HepG2 (cell line): ENCODE results near the gene NELL1. TPM values are rescaled to one million over a fixed set of nuclear protein-coding genes. Genes with fewer than 3 reads are reported as not detected.

Experiments used
- ATAC-seq: fragments of 200-7000 bp; cut with Tn5 transposase; 3 replicates; pipeline ENCODE4 v1.9.1; 2020; ENCODE audit warnings: mild to moderate bottlenecking, moderate library complexity
- BruUV-seq: library from RNA; stranded (reverse); fragments of 400-500 nt; replicated peaks from 2 replicates; lab custom pipeline; 2021; lab: Mats Ljungman, UMichigan
- CTCF ChIA-PET: fragments of 300-600 bp; formaldehyde crosslinking; extraction: SDS; loops from one replicate; lab custom pipeline; 2021; ENCODE audit warnings: low total read pairs, inconsistent platforms, low intra/inter-chr PET ratio; lab: Yijun Ruan, JAX
- POLR2A ChIA-PET: fragments of 350-600 bp; sonication (Branson Sonifier 250); formaldehyde crosslinking; loops from one replicate; lab custom pipeline; 2020; ENCODE audit warnings: antibody characterized with exemption, inconsistent platforms; lab: Yijun Ruan, JAX
- DNase-seq: peaks from one replicate; pipeline ENCODE4 v3.0.0-alpha.2; 2015; ENCODE audit warnings: low spot score
- FAIRE-seq: peaks from 3 replicates; lab custom pipeline; 2011; peaks lifted over from hg19 to GRCh38; lab: Jason Lieb, UNC
- H2AFZ ChIP-seq: one replicate; pipeline ENCODE4 v1.6.1; 2011; ENCODE audit warnings: low read length, inconsistent platforms
- H3K27ac ChIP-seq: fragments of 300-600 bp; 3 replicates; pipeline ENCODE4 v1.8.0; 2011; ENCODE audit warnings: mixed run types, mild to moderate bottlenecking, mixed read lengths, low read length, inconsistent platforms; ENCODE audit not compliant: insufficient read depth; ENCODE audit errors: extremely low read length
- H3K27me3 ChIP-seq, 2 experiments: fragments of 200-600 bp in 1 of 2; 2 replicates in 1 of 2; 3 replicates in 1 of 2; pipeline versions ENCODE4 v1.6.0 to v1.8.0; 2011; ENCODE audit warnings: low read length in 2 of 2, mild to moderate bottlenecking in 2 of 2, moderate library complexity in 2 of 2, inconsistent platforms in 1 of 2; ENCODE audit not compliant: insufficient read depth in 2 of 2, control insufficient read depth in 1 of 2
- H3K36me3 ChIP-seq, 2 experiments: fragments of 200-600 bp in 1 of 2; replicated peaks in 1 of 2; 2 replicates in 1 of 2; 3 replicates in 1 of 2; pipeline versions ENCODE4 v1.5.1 to v1.8.0; 2011; ENCODE audit warnings: low read length in 2 of 2, inconsistent platforms in 1 of 2; ENCODE audit not compliant: insufficient read depth in 2 of 2, control insufficient read depth in 1 of 2
- H3K4me1 ChIP-seq: 2 replicates; pipeline ENCODE4 v1.5.1; 2012; ENCODE audit warnings: low read length, inconsistent platforms; ENCODE audit not compliant: insufficient read depth
- H3K4me2 ChIP-seq: 2 replicates; pipeline ENCODE4 v1.6.0; 2011; ENCODE audit warnings: low read depth, low read length, inconsistent platforms
- H3K4me3 ChIP-seq, 3 experiments: fragments of 200-600 bp in 1 of 3; sonication (generic), shearing (Covaris generic) in 1 of 3; replicated peaks in 1 of 3; 2 replicates each; pipeline ENCODE4 v1.5.1; 2011 to 2016; ENCODE audit warnings: low read length in 3 of 3, inconsistent platforms in 2 of 3, low read depth in 2 of 3, mild to moderate bottlenecking in 2 of 3, control low read depth in 1 of 3, mixed read lengths in 1 of 3; ENCODE audit not compliant: insufficient read depth in 1 of 3
- H3K79me2 ChIP-seq: one replicate; pipeline ENCODE4 v1.6.1; 2011; ENCODE audit warnings: low read length, inconsistent platforms; ENCODE audit not compliant: insufficient read depth
- H3K9ac ChIP-seq: 2 replicates; pipeline ENCODE4 v1.6.0; 2011; ENCODE audit warnings: mild to moderate bottlenecking, low read depth, low read length, inconsistent platforms; ENCODE audit not compliant: insufficient read depth
- H3K9me3 ChIP-seq: 2 replicates; pipeline ENCODE4 v1.5.1; 2012; ENCODE audit warnings: mild to moderate bottlenecking, low read length
- H4K20me1 ChIP-seq: 2 replicates; pipeline ENCODE4 v1.6.0; 2011; ENCODE audit warnings: inconsistent platforms, mild to moderate bottlenecking, low read length, moderate library complexity; ENCODE audit not compliant: insufficient read depth
- ARID2 ChIP-seq: sonication (generic); formaldehyde crosslinking; IDR thresholded peaks from 2 replicates; pipeline ENCODE4 v1.8.1; 2022; ENCODE audit warnings: mild to moderate bottlenecking, missing genetic modification reagents, borderline replicate concordance
- BORCS8-MEF2B ChIP-seq: sonication (generic); formaldehyde crosslinking; IDR thresholded peaks from 2 replicates; pipeline ENCODE4 v1.8.0; 2022; ENCODE audit warnings: mild to moderate bottlenecking, missing genetic modification reagents
- EHMT2 ChIP-seq: fragments of 200-600 bp; sonication (generic); IDR thresholded peaks from 2 replicates; pipeline ENCODE4 v1.7.0; 2017; ENCODE audit warnings: antibody characterized with exemption, low read depth, low read length, borderline replicate concordance
- FOXA3 ChIP-seq: IDR thresholded peaks from 2 replicates; pipeline ENCODE4 v1.6.1; 2016; ENCODE audit warnings: missing genetic modification reagents, missing compliant biosample characterization
- ISL2 ChIP-seq: sonication (generic); formaldehyde crosslinking; IDR thresholded peaks from 2 replicates; pipeline ENCODE4 v1.5.0; 2020; ENCODE audit warnings: missing genetic modification reagents
- NCOR1 ChIP-seq: fragments of 200-600 bp; sonication (generic); IDR thresholded peaks from 2 replicates; pipeline ENCODE4 v1.7.0; 2017; ENCODE audit warnings: antibody characterized with exemption, low read length, borderline replicate concordance
- REL ChIP-seq: sonication (generic); formaldehyde crosslinking; conservative IDR thresholded peaks from 2 replicates; pipeline ENCODE4 v1.8.0; 2022; ENCODE audit warnings: mild to moderate bottlenecking, missing genetic modification reagents, moderate library complexity
- RNF2 ChIP-seq: fragments of 450-650 bp; conservative IDR thresholded peaks from 2 replicates; pipeline ENCODE4 v1.6.1; 2016; ENCODE audit warnings: low read depth
- TCF7L2 ChIP-seq: IDR thresholded peaks from 2 replicates; pipeline ENCODE4 v1.6.1; 2011; ENCODE audit warnings: mild to moderate bottlenecking, low read depth, low read length, moderate library complexity
- ZNF367 ChIP-seq: sonication (generic); formaldehyde crosslinking; IDR thresholded peaks from 2 replicates; pipeline ENCODE4 v1.4.0; 2020; ENCODE audit warnings: missing genetic modification reagents, borderline replicate concordance
- ZNF383 ChIP-seq: sonication (generic); formaldehyde crosslinking; IDR thresholded peaks from 2 replicates; pipeline ENCODE4 v1.4.0; 2020; ENCODE audit warnings: missing genetic modification reagents, mild to moderate bottlenecking, borderline replicate concordance
- ZNF484 ChIP-seq: sonication (generic); formaldehyde crosslinking; IDR thresholded peaks from 2 replicates; pipeline ENCODE4 v1.5.1; 2020; ENCODE audit warnings: mild to moderate bottlenecking, low read depth, missing genetic modification reagents, borderline replicate concordance
- ZNF569 ChIP-seq: sonication (generic); formaldehyde crosslinking; IDR thresholded peaks from 2 replicates; pipeline ENCODE4 v1.5.0; 2020; ENCODE audit warnings: mild to moderate bottlenecking, missing genetic modification reagents, moderate library complexity, borderline replicate concordance
- ZSCAN9 ChIP-seq: IDR thresholded peaks from 2 replicates; pipeline ENCODE4 v1.6.1; 2016; ENCODE audit warnings: borderline replicate concordance
- WGBS: methylation state at CpG from one replicate; pipeline ENCODE4 v1.1.6; 2017; ENCODE audit warnings: low lambda C conversion rate; 5-methylcytosine and 5-hydroxymethylcytosine counted together
- in situ Hi-C: cut with HindIII; loops from 2 replicates; pipeline ENCODE4 v1.10.0; 2017; ENCODE audit warnings: low pct_unique_long_range_greater_than_20kb; ENCODE audit not compliant: extremely low pct_ligation_motif_present
- intact Hi-C: fragments of 100-400 bp; cut with micrococcal nuclease; formaldehyde crosslinking; loops from one replicate; pipeline ENCODE4 v1.10.0; 2022; ENCODE audit not compliant: unreplicated experiment
- polyA plus RNA-seq, 8 experiments: library from polyadenylated mRNA; depleted of rRNA in 3 of 8; stranded (reverse) in 7 of 8; unstranded in 1 of 8; fragments of >200 nt; fragmentation: Illumina TruSeq in 4 of 8; extraction: Trizol in 4 of 8; gene quantifications; 2 replicates each; pipeline versions ENCODE4 v1.2.1 to v1.2.3, GENCODE V29; 2011 to 2016; ENCODE audit warnings: low read depth in 4 of 8, missing spikeins in 1 of 8, mixed read lengths in 1 of 8; ENCODE audit not compliant: insufficient read depth in 1 of 8
- total RNA-seq, 5 experiments: library from RNA; depleted of rRNA; stranded (reverse); fragments of >200 nt; fragmentation: Illumina TruSeq; extraction: Trizol; gene quantifications; 2 replicates each; pipeline ENCODE4 v1.2.3, GENCODE V29; 2016; ENCODE audit warnings: low read depth in 1 of 5
- TF ChIP-seq, protein P1 (sequence below): sonication (generic); formaldehyde crosslinking; IDR thresholded peaks from 2 replicates; pipeline ENCODE4 v1.5.1; 2020; ENCODE audit warnings: mild to moderate bottlenecking, missing genetic modification reagents, moderate library complexity
- TF ChIP-seq, protein P2 (sequence below): sonication (generic); formaldehyde crosslinking; IDR thresholded peaks from 2 replicates; pipeline ENCODE4 v1.4.0; 2020; ENCODE audit warnings: low read depth, mild to moderate bottlenecking, missing genetic modification reagents
- TF ChIP-seq, protein P3 (sequence below), 2 experiments: fragments of 450-650 bp in 1 of 2; sonication (generic) in 1 of 2; formaldehyde crosslinking; IDR thresholded peaks; 2 replicates each; pipeline versions ENCODE4 v1.5.0 to v1.8.0; 2020 to 2022; ENCODE audit warnings: mild to moderate bottlenecking in 1 of 2, missing genetic modification reagents in 1 of 2

NELL1 gene
- total and polyA plus RNA-seq, 2 of the 13 experiments (the other 11 are each of a cell fraction or from before 2014, with no cell fraction given) = not detected

DNA sequence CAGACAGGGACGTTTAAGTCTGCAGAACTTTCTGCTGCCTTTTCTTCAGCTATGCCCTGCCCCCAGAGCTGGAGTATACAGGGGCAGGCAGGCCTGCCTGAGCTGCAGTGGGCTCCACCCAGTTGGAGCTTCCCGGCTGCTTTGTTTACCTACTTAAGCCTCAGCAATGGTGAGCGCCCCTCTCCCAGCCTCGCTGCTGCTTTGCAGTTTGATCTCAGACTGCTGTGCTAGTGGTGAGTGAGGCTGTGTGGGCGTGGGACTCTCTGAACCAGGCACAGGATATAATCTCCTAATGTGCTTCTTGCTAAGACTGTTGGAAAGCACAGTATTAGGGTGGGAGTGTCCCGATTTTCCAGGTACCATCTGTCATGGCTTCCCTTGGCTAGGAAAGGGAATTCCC lies 38.5 kb downstream of the NELL1 start:
- no peak overlapping the region for H3K27ac ChIP-seq
- no peaks in the 10 kb centered on the region for H3K27me3 ChIP-seq
- H3K9ac ChIP-seq = no peak overlapping the region
- no peaks in the 10 kb centered on the region for H3K36me3 ChIP-seq
- H3K4me1 ChIP-seq = peaks cover 10% of the 10 kb centered on the region; the same call in 1 of the 2 replicates
- no peak overlapping the region for H2AFZ ChIP-seq
- H4K20me1 ChIP-seq = no peaks in the 10 kb centered on the region
- 0% methylated on average over 1 of the region's 6 CpGs for WGBS
- H3K79me2 ChIP-seq = no peaks in the 10 kb centered on the region
- ChIA-PET CTCF (no interaction called here), POLR2A (no interaction called here)
- DNase-seq (no peak), ATAC-seq (no peak; the same call in 2 of the 3 replicates), FAIRE-seq (no peak)
- H3K4me3 ChIP-seq = no peak overlapping the region
- in situ Hi-C loops (no loop called here), intact Hi-C loops (no loop called here)
- 0 out of 2 replicates have a peak overlapping the region, but pooled peaks have one; percentile 12 for H3K4me2 ChIP-seq
- BruUV-seq = no TSS peak
- no peaks in the 10 kb centered on the region for H3K9me3 ChIP-seq
- TF ChIP-seq, protein P1, sequence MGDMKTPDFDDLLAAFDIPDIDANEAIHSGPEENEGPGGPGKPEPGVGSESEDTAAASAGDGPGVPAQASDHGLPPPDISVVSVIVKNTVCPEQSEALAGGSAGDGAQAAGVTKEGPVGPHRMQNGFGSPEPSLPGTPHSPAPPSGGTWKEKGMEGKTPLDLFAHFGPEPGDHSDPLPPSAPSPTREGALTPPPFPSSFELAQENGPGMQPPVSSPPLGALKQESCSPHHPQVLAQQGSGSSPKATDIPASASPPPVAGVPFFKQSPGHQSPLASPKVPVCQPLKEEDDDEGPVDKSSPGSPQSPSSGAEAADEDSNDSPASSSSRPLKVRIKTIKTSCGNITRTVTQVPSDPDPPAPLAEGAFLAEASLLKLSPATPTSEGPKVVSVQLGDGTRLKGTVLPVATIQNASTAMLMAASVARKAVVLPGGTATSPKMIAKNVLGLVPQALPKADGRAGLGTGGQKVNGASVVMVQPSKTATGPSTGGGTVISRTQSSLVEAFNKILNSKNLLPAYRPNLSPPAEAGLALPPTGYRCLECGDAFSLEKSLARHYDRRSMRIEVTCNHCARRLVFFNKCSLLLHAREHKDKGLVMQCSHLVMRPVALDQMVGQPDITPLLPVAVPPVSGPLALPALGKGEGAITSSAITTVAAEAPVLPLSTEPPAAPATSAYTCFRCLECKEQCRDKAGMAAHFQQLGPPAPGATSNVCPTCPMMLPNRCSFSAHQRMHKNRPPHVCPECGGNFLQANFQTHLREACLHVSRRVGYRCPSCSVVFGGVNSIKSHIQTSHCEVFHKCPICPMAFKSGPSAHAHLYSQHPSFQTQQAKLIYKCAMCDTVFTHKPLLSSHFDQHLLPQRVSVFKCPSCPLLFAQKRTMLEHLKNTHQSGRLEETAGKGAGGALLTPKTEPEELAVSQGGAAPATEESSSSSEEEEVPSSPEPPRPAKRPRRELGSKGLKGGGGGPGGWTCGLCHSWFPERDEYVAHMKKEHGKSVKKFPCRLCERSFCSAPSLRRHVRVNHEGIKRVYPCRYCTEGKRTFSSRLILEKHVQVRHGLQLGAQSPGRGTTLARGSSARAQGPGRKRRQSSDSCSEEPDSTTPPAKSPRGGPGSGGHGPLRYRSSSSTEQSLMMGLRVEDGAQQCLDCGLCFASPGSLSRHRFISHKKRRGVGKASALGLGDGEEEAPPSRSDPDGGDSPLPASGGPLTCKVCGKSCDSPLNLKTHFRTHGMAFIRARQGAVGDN (CRISPR knock-in tag) = no peak
- no peak for TF ChIP-seq FOXA3
- no peak for TF ChIP-seq BORCS8-MEF2B (CRISPR knock-in tag)
- TF ChIP-seq ZSCAN9 (CRISPR knock-in tag) = no peak
- no peak for TF ChIP-seq ZNF367 (CRISPR knock-in tag)
- TF ChIP-seq, protein P2, sequence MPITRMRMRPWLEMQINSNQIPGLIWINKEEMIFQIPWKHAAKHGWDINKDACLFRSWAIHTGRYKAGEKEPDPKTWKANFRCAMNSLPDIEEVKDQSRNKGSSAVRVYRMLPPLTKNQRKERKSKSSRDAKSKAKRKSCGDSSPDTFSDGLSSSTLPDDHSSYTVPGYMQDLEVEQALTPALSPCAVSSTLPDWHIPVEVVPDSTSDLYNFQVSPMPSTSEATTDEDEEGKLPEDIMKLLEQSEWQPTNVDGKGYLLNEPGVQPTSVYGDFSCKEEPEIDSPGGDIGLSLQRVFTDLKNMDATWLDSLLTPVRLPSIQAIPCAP (CRISPR knock-in tag) = no peak
- no peak for TF ChIP-seq RNF2
- TF ChIP-seq TCF7L2 = no peak
- no peak for TF ChIP-seq NCOR1
- TF ChIP-seq REL (CRISPR knock-in tag) = no peak
- TF ChIP-seq, protein P3, sequence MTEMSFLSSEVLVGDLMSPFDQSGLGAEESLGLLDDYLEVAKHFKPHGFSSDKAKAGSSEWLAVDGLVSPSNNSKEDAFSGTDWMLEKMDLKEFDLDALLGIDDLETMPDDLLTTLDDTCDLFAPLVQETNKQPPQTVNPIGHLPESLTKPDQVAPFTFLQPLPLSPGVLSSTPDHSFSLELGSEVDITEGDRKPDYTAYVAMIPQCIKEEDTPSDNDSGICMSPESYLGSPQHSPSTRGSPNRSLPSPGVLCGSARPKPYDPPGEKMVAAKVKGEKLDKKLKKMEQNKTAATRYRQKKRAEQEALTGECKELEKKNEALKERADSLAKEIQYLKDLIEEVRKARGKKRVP (CRISPR knock-in tag; IDR thresholded peaks at IDR 0.05) = no peak
- no peak for TF ChIP-seq ARID2 (CRISPR knock-in tag)
- TF ChIP-seq ZNF383 (CRISPR knock-in tag) = no peak
- no peak for TF ChIP-seq EHMT2
- TF ChIP-seq ZNF569 = no peak
- no peak for TF ChIP-seq ISL2 (CRISPR knock-in tag)
- TF ChIP-seq ZNF484 (CRISPR knock-in tag) = no peak
